H1 (cell line): Measurements from ENCODE around the gene TYW5. TPM values are rescaled to one million over a fixed set of nuclear protein-coding genes. Genes with fewer than 3 reads are reported as not detected.

ENCODE experiments used
- CTCF ChIA-PET: fragments of 300-600 bp; sonication (Branson Sonifier 250); formaldehyde crosslinking; loops from one replicate; lab custom pipeline; 2021; ENCODE audit not compliant: partially characterized antibody; lab: Charles Lee
- POLR2A ChIA-PET: fragments of 300-600 bp; sonication (Branson Sonifier 250); formaldehyde crosslinking; loops from one replicate; lab custom pipeline; 2021; ENCODE audit warnings: inconsistent platforms; ENCODE audit not compliant: partially characterized antibody; lab: Charles Lee
- DNase-seq, 2 experiments: peaks; one replicate each; pipeline versions ENCODE4 v3.0.0 to v3.0.0-alpha.2; 2010 to 2022; ENCODE audit warnings: low spot score in 2 of 2, low read depth in 1 of 2, mixed read lengths in 1 of 2
- FAIRE-seq: peaks from 2 replicates; lab custom pipeline; 2011; peaks lifted over from hg19 to GRCh38; lab: Jason Lieb, UNC
- H2AFZ ChIP-seq: 2 replicates; pipeline ENCODE4 v1.8.1; 2012; ENCODE audit warnings: low read length, inconsistent platforms
- H2AK5ac ChIP-seq: 2 replicates; pipeline ENCODE4 v1.6.1; 2013; ENCODE audit warnings: low read depth, low read length
- H2BK120ac ChIP-seq: replicated peaks from 2 replicates; pipeline ENCODE3; 2013; ENCODE audit warnings: low read depth, low read length, inconsistent platforms
- H2BK12ac ChIP-seq: 2 replicates; pipeline ENCODE4 v1.6.1; 2013; ENCODE audit warnings: low read depth, low read length
- H2BK15ac ChIP-seq: 2 replicates; pipeline ENCODE4 v1.6.1; 2013; ENCODE audit warnings: low read length
- H2BK20ac ChIP-seq: 2 replicates; pipeline ENCODE4 v1.6.1; 2013; ENCODE audit warnings: low read length
- H2BK5ac ChIP-seq: 2 replicates; pipeline ENCODE4 v1.6.1; 2013; ENCODE audit warnings: low read depth, low read length
- H3K14ac ChIP-seq: 2 replicates; pipeline ENCODE4 v1.6.1; 2013; ENCODE audit warnings: inconsistent platforms; ENCODE audit not compliant: insufficient read length
- H3K18ac ChIP-seq: 2 replicates; pipeline ENCODE4 v1.6.1; 2013; ENCODE audit warnings: low read length; ENCODE audit errors: extremely low read depth
- H3K23ac ChIP-seq: 2 replicates; pipeline ENCODE4 v1.6.1; 2013; ENCODE audit warnings: inconsistent platforms; ENCODE audit not compliant: insufficient read length
- H3K23me2 ChIP-seq: 2 replicates; pipeline ENCODE4 v1.6.1; 2013; ENCODE audit warnings: low read depth, low read length
- H3K27ac ChIP-seq: 2 replicates; pipeline ENCODE4 v1.6.1; 2011; ENCODE audit warnings: low read depth, low read length, inconsistent platforms
- H3K27me3 ChIP-seq, 4 experiments: replicated peaks in 1 of 4; 1 replicate in 1 of 4; 2 replicates in 3 of 4; pipeline versions ENCODE4 v1.6.1 to v1.8.1; 2011 to 2013; ENCODE audit warnings: low read length in 3 of 4, mild to moderate bottlenecking in 3 of 4, inconsistent platforms in 2 of 4, mixed read lengths in 2 of 4, moderate library complexity in 1 of 4; ENCODE audit not compliant: control insufficient read depth in 3 of 4, insufficient read depth in 3 of 4; ENCODE audit errors: extremely low read depth in 1 of 4
- H3K36me3 ChIP-seq, 4 experiments: 2 replicates each; pipeline versions ENCODE4 v1.6.1 to v1.8.1; 2011 to 2013; ENCODE audit warnings: mild to moderate bottlenecking in 4 of 4, low read length in 3 of 4, moderate library complexity in 2 of 4, control low read depth in 1 of 4, inconsistent platforms in 1 of 4; ENCODE audit not compliant: insufficient read depth in 4 of 4, control insufficient read depth in 2 of 4
- H3K4ac ChIP-seq: replicated peaks from 2 replicates; pipeline ENCODE3; 2013; ENCODE audit warnings: low read length, low read depth, mixed read lengths, inconsistent platforms; ENCODE audit not compliant: insufficient read length
- H3K4me1 ChIP-seq, 4 experiments: replicated peaks in 1 of 4; 1 replicate in 1 of 4; 2 replicates in 3 of 4; pipeline versions ENCODE4 v1.6.1 to v1.8.1; 2011 to 2013; ENCODE audit warnings: low read length in 3 of 4, inconsistent platforms in 2 of 4, mixed read lengths in 1 of 4; ENCODE audit not compliant: insufficient read depth in 4 of 4, control insufficient read depth in 3 of 4
- H3K4me2 ChIP-seq, 2 experiments: 2 replicates each; pipeline versions ENCODE4 v1.6.1 to v1.8.1; 2011 to 2013; ENCODE audit warnings: low read depth in 2 of 2, low read length in 2 of 2, control low read depth in 1 of 2, inconsistent platforms in 1 of 2, mild to moderate bottlenecking in 1 of 2; ENCODE audit not compliant: insufficient read depth in 1 of 2
- H3K4me3 ChIP-seq, 4 experiments: fragments of 200-600, 300-600 bp in 1 of 4; sonication (generic), shearing (Covaris generic), sonication (Bioruptor Twin) in 1 of 4; 2 replicates each; pipeline versions ENCODE4 v1.5.1 to v1.8.1; 2011 to 2016; ENCODE audit warnings: low read length in 4 of 4, low read depth in 3 of 4, control low read depth in 2 of 4, inconsistent platforms in 2 of 4, mild to moderate bottlenecking in 2 of 4, mixed read lengths in 1 of 4, moderate library complexity in 1 of 4; ENCODE audit not compliant: insufficient read depth in 2 of 4; ENCODE audit errors: extremely low read depth in 1 of 4
- H3K56ac ChIP-seq: replicated peaks from 2 replicates; pipeline ENCODE3; 2013; ENCODE audit warnings: low read depth, mild to moderate bottlenecking, mixed read lengths, low read length, inconsistent platforms; ENCODE audit not compliant: insufficient read length
- H3K79me1 ChIP-seq: 2 replicates; pipeline ENCODE4 v1.6.1; 2013; ENCODE audit warnings: low read depth, low read length, control low read depth
- H3K79me2 ChIP-seq, 2 experiments: 2 replicates each; pipeline versions ENCODE4 v1.6.1 to v1.8.1; 2012 to 2013; ENCODE audit warnings: low read length in 2 of 2, mild to moderate bottlenecking in 2 of 2, inconsistent platforms in 1 of 2; ENCODE audit not compliant: insufficient read depth in 2 of 2, control insufficient read depth in 1 of 2
- H3K9ac ChIP-seq, 4 experiments: replicated peaks in 1 of 4; 1 replicate in 1 of 4; 2 replicates in 3 of 4; pipeline versions ENCODE4 v1.6.1 to v1.8.1; 2011 to 2013; ENCODE audit warnings: low read depth in 3 of 4, low read length in 3 of 4, control low read depth in 2 of 4, mild to moderate bottlenecking in 2 of 4, moderate library complexity in 2 of 4, inconsistent platforms in 1 of 4; ENCODE audit errors: extremely low read depth in 1 of 4
- H3K9me3 ChIP-seq, 2 experiments: 2 replicates each; pipeline versions ENCODE4 v1.6.1 to v1.8.1; 2012 to 2013; ENCODE audit warnings: mild to moderate bottlenecking in 2 of 2, moderate library complexity in 2 of 2, control low read depth in 1 of 2, inconsistent platforms in 1 of 2, low read depth in 1 of 2, low read length in 1 of 2, mixed read lengths in 1 of 2; ENCODE audit not compliant: insufficient read depth in 2 of 2
- H4K20me1 ChIP-seq, 2 experiments: replicated peaks in 1 of 2; 2 replicates each; pipeline versions ENCODE3 to v1.8.1; 2011 to 2013; ENCODE audit warnings: inconsistent platforms in 2 of 2, low read length in 2 of 2, mild to moderate bottlenecking in 1 of 2; ENCODE audit not compliant: insufficient read depth in 2 of 2, control insufficient read depth in 1 of 2
- H4K5ac ChIP-seq: 2 replicates; pipeline ENCODE4 v1.6.1; 2013; ENCODE audit warnings: low read length, low read depth, mixed read lengths, inconsistent platforms; ENCODE audit not compliant: insufficient read length
- H4K8ac ChIP-seq: 2 replicates; pipeline ENCODE4 v1.8.0; 2013; ENCODE audit warnings: mild to moderate bottlenecking, moderate library complexity, low read length, inconsistent platforms; ENCODE audit not compliant: insufficient read depth; ENCODE audit errors: extremely low read depth
- H4K91ac ChIP-seq: replicated peaks from 2 replicates; pipeline ENCODE3; 2013; ENCODE audit warnings: low read length, mixed read lengths, inconsistent platforms; ENCODE audit not compliant: insufficient read length
- ATF2 ChIP-seq: IDR thresholded peaks from 2 replicates; pipeline ENCODE4 v1.6.1; 2012; ENCODE audit warnings: low read length, inconsistent platforms
- CHD2 ChIP-seq: IDR thresholded peaks from 2 replicates; pipeline ENCODE4 v1.6.1; 2012; ENCODE audit warnings: low read length, improper control_type of control experiment
- KDM1A ChIP-seq: fragments of 200-600, 300-600 bp; sonication (generic); IDR thresholded peaks from 2 replicates; pipeline ENCODE4 v1.7.1; 2016; ENCODE audit warnings: mild to moderate bottlenecking, low read length, borderline replicate concordance
- NRF1 ChIP-seq: IDR thresholded peaks from 2 replicates; pipeline ENCODE4 v1.6.1; 2011; ENCODE audit warnings: mild to moderate bottlenecking, low read depth, low read length, improper control_type of control experiment
- SIN3A ChIP-seq, 2 experiments: IDR thresholded peaks in 1 of 2; conservative IDR thresholded peaks in 1 of 2; 2 replicates each; pipeline ENCODE4 v1.6.1; 2011 to 2012; ENCODE audit warnings: low read length in 2 of 2, improper control_type of control experiment in 1 of 2, low read depth in 1 of 2, mild to moderate bottlenecking in 1 of 2
- SIX5 ChIP-seq: IDR thresholded peaks from 2 replicates; pipeline ENCODE4 v1.6.1; 2011; ENCODE audit warnings: mild to moderate bottlenecking, low read depth, low read length
- USF2 ChIP-seq: IDR thresholded peaks from 2 replicates; pipeline ENCODE4 v1.6.1; 2011; ENCODE audit warnings: low read length, improper control_type of control experiment
- YY1 ChIP-seq: IDR thresholded peaks from 2 replicates; pipeline ENCODE4 v1.6.1; 2011; ENCODE audit warnings: low read depth, mild to moderate bottlenecking, low read length
- WGBS, 2 experiments: shearing (Covaris generic) in 1 of 2; methylation state at CpG; one replicate each; pipeline versions ENCODE4 v1.1.6 to v1.1.7; 2013 to 2015; ENCODE audit warnings: low lambda C conversion rate in 2 of 2, mixed read lengths in 2 of 2, inconsistent platforms in 1 of 2, low coverage in 1 of 2, missing lambda C conversion rate in 1 of 2; ENCODE audit not compliant: insufficient replicate concordance in 2 of 2, insufficient coverage in 1 of 2, insufficient read length in 1 of 2; ENCODE audit errors: extremely low coverage in 1 of 2, missing lambda C conversion rate in 1 of 2; 5-methylcytosine and 5-hydroxymethylcytosine counted together
- polyA plus RNA-seq, 7 experiments: library from polyadenylated mRNA; depleted of rRNA in 3 of 7; stranded (reverse) in 5 of 7; unstranded in 2 of 7; fragments of >200 nt in 5 of 7; fragments of 200-250 nt in 2 of 7; gene quantifications; 1 replicate in 5 of 7; 2 replicates in 1 of 7; 4 replicates in 1 of 7; pipeline versions ENCODE4 v1.2.1 to v1.2.3, GENCODE V29; 2011 to 2013; ENCODE audit warnings: missing spikeins in 2 of 7, mixed read lengths in 2 of 7
- total RNA-seq: library from RNA; stranded (reverse); fragmentation: NEBNext Ultra II Directional; extraction: Animal tissue kit (Norgen Biotek cat#: 25700); gene quantifications from 2 replicates; pipeline ENCODE4 v1.2.1, GENCODE V29; 2021

Gene TYW5
- total and polyA plus RNA-seq, 2 of the 8 experiments (the other 6 are each of a cell fraction or from before 2014, with no cell fraction given) = 5.4 to 11.3 TPM

GRCh38 chr2:199975273-199975895 lies 20.1 kb upstream of the TYW5 start:
- no peaks in the 10 kb centered on the region for H3K79me2 ChIP-seq
- no peak for FAIRE-seq
- CTCF ChIA-PET = interaction anchor here (0.9 to 3.5 kb wide), 9 partner anchors 9 to 737 kb away, joined by 3 to 46 read pairs (median 4); no protein-coding TSS in a partner anchor
- no peak overlapping the region for H3K4me3 ChIP-seq
- H4K20me1 ChIP-seq = no peaks in the 10 kb centered on the region
- no peak overlapping the region for H2BK120ac ChIP-seq
- H3K56ac ChIP-seq = no peak overlapping the region
- no peak overlapping the region for H3K27ac ChIP-seq
- WGBS, 2 experiments = 90% methylated on average over 3 of the region's 3 CpGs; no CpG with 5 or more reads in 1 of the 2 experiments
- H4K5ac ChIP-seq = no peak overlapping the region
- no peak overlapping the region for H3K4me2 ChIP-seq
- H3K9ac ChIP-seq = no peak overlapping the region
- 0 out of 2 replicates have a peak, but pooled peaks cover 1% of the 10 kb centered on the region for H3K23me2 ChIP-seq
- H4K91ac ChIP-seq = no peak overlapping the region
- no peak overlapping the region for H2BK20ac ChIP-seq
- no peaks in the 10 kb centered on the region for H3K9me3 ChIP-seq
- no peak overlapping the region for H4K8ac ChIP-seq
- H3K4me1 ChIP-seq = peaks cover 2 to 6% (median 4%) of the 10 kb centered on the region in 4 experiments; a peak in 6 of 7 replicates
- H2AK5ac ChIP-seq = no peak overlapping the region
- TF ChIP-seq NRF1 (no peak), USF2 (no peak), SIN3A (conservative IDR thresholded peaks at IDR 0.05 in 1 of 2, IDR thresholded peaks at IDR 0.05 in 1 of 2; ENCODE audit: low read depth in 1 of 2, low read length in 2 of 2) (no peak), CHD2 (no peak), KDM1A (no peak), SIX5 (no peak), ATF2 (no peak), YY1 (no peak)
- no peak overlapping the region for H3K4ac ChIP-seq
- no peaks in the 10 kb centered on the region for H3K27me3 ChIP-seq
- H2BK12ac ChIP-seq = no peak overlapping the region
- H2BK5ac ChIP-seq = no peak overlapping the region
- no peak overlapping the region for H2AFZ ChIP-seq
- no peak for DNase-seq
- H3K79me1 ChIP-seq = no peaks in the 10 kb centered on the region
- H3K18ac ChIP-seq = no peak overlapping the region
- POLR2A ChIA-PET = interaction anchor here (1.1 to 1.6 kb wide), 3 partner anchors 8 to 508 kb away, joined by 3 to 4 read pairs (median 3); no protein-coding TSS in a partner anchor
- no peak overlapping the region for H3K14ac ChIP-seq
- no peaks in the 10 kb centered on the region for H3K36me3 ChIP-seq
- H3K23ac ChIP-seq = no peak overlapping the region
- no peak overlapping the region for H2BK15ac ChIP-seq
